ENCODE results near the gene FAM185A.
"Not testable (repeated sequence)": the region's sequence is repeated elsewhere in the genome, so short reads cannot be mapped to it uniquely, and the experiment has no call there.

- TF ChIP-seq SP1 (IDR thresholded peaks at IDR 0.05); ARNT (IDR thresholded peaks at IDR 0.05); BHLHE40 (IDR thresholded peaks at IDR 0.05; ENCODE audit: borderline replicate concordance); ZNF384 (IDR thresholded peaks at IDR 0.05); FOXM1 (IDR thresholded peaks at IDR 0.05; ENCODE audit: borderline replicate concordance); FOXK2 (IDR thresholded peaks at IDR 0.05); ELF4 (IDR thresholded peaks at IDR 0.05): not testable (repeated sequence)
These were observed 27.4 kb downstream of the FAM185A start for GRCh38 chr7:102776217-102776616.

Measured in HEK293T (cell line).